ENCODE results near the gene CNIH2.

- TF ChIP-seq EZH2 (IDR thresholded peaks at IDR 0.05; ENCODE audit: borderline replicate concordance, insufficient read depth, low read depth, low read length, poor library complexity, severe bottlenecking) (no peak), CTCF (IDR thresholded peaks at IDR 0.05) (no peak)
Measured at GRCh38 chr11:66237867-66238266, 40.1 kb upstream of the CNIH2 start.
